ENCODE data around the gene SRL.
"Not testable (repeated sequence)": the region's sequence is repeated elsewhere in the genome, so short reads cannot be mapped to it uniquely, and the experiment has no call there.

Gene SRL

DNA sequence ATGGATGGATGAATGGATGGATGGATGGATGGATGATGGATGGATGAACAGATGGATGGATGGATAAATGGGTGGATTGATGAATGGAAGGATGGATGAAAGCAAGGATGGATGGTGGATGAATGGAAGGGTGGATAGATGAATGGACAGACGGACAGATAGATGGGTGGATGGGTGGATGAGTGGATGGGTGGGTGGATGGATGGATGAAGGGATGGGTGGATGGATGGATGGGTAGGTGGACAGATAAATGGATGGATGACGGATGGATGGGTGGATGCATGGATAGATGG lies 14.9 kb downstream of the SRL start:
- no peak for DNase-seq

DNA sequence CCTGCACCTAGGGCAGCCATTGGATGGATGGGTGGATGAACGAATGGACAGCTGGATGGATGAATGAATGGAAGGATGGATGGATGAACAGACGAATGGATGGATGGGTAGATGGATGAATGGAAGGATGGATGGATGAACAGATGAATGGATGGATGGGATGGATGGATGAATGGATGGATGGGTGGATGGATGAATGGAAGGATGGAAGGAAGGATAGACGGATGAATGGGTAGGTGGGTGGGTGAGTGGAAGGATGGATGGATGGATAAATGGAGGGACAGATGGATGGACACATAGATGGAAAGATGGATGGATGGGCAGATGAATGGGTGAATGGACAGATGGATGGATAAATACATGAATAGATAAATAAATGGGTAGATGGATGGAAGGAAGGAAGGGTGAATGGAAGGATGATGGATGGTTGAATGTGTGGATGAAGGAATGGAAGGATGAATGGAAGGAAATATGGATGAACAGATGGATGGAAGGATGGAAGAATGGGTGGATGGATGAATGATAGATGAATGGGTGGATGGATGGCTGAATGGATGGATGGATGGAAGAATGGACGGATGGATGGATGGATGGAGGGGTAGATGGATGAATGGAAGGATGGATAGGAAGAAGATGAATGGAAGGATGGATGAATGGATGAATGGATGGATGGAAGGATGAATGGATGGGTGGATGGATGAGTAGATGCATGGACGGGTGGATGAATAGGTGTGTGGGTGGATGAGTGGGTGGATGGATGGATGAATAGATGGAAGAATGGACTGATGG lies 15.4 kb downstream of the SRL start:
- no peak for DNase-seq

GRCh38 chr16:4225075-4225474 lies 16.8 kb downstream of the SRL start:
- no peak for DNase-seq

- no peak for DNase-seq
Observed at GRCh38 chr16:4220358-4220757, 21.5 kb downstream of the SRL start.

- no peak for DNase-seq
Observed at GRCh38 chr16:4218202-4218601, 23.7 kb downstream of the SRL start.

DNA sequence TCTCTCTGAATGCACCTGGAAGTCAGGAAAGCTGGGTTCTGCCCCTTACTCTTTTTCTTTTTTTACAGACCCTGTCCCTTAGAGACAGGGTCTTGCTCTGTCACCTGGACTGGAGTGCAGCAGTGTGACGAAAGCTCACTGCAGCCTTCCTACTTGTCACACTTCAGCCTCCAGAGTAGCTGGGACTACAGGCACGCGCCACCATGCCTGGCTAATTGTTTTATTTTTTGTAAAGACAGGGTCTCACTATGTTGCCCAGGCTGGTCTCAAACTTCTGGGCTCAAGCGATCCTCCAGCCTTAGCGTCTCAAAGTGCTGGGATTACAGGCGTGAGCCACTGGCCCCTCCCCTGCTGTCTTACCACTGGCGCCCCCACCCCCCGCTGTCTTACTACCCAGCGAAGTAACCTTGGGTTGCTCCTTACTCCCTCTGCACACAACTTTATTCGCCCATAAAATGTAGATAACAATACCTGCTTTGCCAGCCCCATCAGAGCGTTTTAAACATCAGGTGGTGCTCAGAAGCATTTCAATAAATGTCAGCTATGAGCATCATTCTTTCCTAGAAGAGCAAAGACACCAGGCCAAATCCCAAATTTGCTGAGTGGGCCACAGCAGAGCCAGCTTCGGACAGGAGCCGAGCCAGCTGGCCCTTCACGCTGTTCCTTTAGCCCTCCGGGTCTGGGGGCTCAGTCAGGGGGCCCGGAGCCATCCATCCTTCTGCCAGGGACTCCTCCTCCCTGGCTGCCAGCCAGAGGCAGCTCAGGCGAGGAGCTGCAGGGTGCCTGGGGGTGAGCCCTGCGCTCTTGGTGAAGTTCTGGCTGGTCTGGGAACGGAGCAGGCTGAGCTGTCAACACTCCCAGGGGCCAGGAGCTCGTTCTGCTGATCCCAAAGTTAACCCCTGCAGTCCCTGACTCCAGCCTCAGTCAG lies 24.4 kb downstream of the SRL start:
- peak in 4 of 56 donors; percentile 4 to 18 (median 8) for DNase-seq

- DNase-seq = no peak
Observed at GRCh38 chr16:4216596-4216995, 25.3 kb downstream of the SRL start.

- DNase-seq = no peak
Observed at GRCh38 chr16:4215106-4215505, 26.8 kb downstream of the SRL start.

DNA sequence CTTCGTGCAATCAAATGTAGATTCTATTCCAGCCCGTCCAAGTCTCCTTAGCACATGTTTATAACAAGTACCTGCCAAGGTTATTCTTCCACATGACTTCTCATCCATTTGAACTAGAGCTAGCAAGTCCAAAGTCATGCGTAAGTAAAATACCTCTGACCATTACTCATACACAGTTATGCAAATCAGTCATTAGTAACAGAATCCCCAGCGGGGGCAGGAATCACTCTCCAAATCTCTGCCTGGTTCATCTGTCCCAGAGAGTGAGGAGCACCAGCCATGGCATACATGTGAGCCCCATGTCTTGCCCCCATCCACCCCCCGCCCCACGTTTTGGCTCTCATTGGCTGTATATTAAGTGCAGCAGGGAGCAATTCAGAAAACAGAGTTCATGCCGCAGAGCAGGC lies 27.7 kb downstream of the SRL start:
- DNase-seq = no peak

- no peak for DNase-seq
Observed at GRCh38 chr16:4213737-4214136, 28.1 kb downstream of the SRL start.

DNA sequence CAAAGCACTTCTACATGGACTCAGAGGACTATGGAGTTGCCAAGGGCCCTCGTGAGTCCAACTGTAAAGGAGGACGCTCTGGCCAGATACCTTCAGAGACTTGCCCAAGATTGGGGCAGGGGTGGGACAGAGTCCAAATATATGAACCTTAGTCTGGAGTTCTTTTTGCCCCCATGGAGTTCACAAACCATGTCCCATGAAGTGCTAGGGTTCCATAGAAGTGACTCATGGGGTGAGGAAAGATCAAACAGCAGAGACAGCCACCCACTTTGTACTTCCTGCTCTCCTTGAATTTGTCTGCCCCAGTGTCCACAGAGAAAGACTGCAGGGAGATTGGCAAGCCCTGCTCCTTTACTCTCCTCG lies 29.0 kb downstream of the SRL start:
- no peak for DNase-seq

DNA sequence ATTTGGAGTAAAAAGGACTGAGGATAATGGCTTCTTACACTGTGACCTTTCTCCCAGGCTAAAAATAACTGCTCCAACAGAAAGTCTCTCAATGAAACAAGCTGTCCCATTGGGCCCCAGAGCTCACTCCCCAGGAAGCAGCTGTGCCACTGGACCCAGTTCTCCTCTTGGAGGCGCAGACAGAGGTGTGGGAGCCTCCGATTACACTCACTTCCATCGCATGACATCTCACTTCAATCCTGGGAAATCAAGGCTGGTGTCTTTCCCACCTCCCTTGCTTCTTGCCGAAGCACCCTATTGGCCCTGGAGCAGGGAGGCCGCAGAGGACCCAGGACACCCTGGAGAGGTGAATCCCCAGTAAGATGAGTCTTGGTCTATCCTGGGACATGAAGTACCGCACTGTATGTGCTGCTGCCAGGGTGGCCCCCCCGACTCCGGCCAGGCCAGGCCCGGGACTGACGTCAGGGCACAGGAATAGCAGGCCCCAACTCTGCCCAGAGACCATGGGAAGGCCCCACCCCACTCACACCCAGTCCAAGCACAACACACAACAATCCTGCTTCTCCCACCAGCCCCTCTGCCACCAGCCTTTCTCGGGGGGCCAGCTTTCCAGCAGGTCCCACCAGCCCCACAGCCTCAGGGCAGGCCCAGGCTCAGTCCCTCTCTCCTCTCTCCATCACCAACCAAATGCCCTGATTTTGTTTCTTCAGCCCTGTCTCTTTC lies 29.5 kb downstream of the SRL start:
- DNase-seq = no peak

DNA sequence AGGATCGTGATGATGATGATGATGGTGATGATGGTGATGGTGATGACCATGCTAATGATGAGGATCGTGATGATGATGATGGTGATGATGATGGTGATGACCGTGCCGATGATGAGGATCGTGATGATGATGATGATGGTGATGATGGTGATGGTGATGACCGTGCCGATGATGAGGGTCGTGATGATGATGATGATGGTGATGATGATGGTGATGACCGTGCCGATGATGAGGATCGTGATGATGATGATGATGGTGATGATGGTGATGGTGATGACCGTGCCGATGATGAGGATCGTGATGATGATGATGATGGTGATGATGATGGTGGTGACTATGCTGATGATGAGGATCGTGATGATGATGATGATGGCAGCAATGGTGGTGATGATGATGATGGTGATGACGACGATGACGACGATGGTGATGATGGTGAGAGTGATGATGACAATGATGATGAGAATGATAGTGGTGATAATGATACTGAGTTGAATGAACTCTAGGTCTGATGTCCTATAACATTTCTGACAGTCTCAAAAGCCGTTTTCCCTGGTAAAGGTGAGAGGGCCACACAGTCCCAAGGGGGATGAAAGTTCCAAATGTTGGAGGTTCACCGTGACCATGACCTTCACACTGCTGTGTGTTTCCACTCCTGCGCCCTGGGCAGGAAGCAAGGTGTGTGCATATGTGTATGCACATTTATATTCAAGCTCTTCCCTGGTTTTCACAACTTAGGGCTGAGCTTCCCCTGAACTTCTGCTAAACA lies 30.3 kb downstream of the SRL start:
- not testable (repeated sequence) for DNase-seq

DNA sequence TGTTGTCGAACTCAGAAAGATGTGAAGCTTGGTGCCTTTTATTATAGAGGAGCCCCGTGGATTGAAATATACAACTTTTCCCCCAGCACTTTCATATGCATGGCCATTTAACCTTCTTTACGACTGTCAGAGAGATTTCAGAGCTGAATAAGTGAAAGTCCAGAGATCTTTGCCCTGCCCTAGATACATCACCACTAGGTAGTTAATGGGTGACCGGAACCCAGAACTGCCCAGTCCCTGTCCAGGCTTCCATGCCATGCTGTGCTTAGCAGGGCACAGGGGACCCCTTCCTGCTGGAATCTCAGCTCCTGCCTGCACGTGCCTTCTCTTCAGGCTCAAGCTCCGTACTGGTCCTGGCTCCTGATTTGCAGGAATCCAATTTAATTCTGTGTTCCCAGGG lies 32.2 kb downstream of the SRL start:
- no peak for DNase-seq

DNA sequence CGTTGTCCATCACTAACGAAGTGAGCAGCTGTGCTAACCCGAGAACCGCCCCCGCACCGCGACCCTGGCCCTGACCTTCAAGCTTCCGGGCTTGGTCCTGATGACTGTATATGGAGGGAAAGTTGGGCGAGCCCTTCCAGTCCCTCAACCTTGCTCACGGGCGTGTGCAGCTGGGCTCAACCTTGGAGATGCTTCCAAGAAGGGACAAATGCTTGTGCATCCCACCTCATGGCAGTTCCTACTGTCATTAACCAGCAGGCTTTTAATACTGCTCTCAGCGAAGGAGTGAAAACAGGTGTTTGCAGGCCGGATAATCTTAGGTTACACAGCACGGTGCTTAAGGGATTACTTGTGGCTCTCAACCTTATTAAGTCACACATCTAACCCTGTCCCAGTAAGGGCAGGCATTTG lies 33.5 kb downstream of the SRL start:
- no peak for DNase-seq

- no peak for DNase-seq
Observed at GRCh38 chr16:4207683-4208340, 34.1 kb downstream of the SRL start.

- no peak for DNase-seq
Observed at GRCh38 chr16:4207229-4207628, 34.7 kb downstream of the SRL start.

- no peak for DNase-seq
Observed at GRCh38 chr16:4206680-4207079, 35.2 kb downstream of the SRL start.

DNA sequence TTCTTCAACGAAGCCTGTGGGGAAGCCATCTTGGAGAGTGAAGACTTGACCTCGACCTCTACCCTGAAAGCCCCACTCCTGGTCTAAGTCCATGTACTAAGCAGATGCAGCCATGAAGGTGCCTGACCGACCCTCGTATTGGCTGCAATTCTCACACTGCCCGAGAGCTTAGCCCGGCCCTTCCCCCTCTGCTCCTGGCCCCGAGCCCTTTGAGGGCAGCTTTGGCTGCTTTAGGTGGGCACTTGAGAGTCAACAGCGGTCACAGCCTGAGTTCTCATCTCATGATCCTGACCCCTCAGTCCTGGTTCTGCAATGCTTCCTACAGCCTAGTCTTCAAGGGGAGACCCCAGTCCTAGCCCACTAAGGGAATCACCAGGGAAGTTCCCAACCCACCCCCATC lies 35.9 kb downstream of the SRL start:
- no peak for DNase-seq

- DNase-seq = no peak
Observed at GRCh38 chr16:4204521-4204920, 37.4 kb downstream of the SRL start.

DNA sequence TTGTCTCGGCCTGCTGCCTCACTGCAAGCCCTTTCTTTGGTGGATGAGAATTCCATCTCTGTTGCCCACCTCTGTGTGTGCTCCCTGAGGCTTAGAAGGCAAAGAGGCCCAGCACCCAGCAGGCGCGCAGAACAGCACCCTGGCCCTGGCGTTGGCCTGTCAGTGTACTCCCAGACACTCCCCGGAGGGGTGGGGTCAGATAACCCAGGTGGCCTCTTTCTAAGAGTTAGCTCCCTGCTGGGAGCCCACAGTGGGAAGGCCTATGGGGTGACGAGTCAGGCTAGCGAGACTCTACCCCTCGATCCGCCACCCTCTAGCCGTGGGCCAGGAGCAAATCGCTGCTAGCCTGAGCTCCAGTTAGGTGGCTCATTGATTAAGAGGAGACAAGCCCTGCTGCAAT lies 38.1 kb downstream of the SRL start:
- DNase-seq = no peak

All from nucleus accumbens (tissue), 56 donors.